HL-60 (cell line): Measurements from ENCODE around the gene BUB1.

Source experiments
- DNase-seq, 2 experiments: peaks; one replicate each; pipeline ENCODE4 v3.0.0-alpha.2; 2010 to 2020; ENCODE audit warnings: low read depth in 1 of 2, low spot score in 1 of 2
- H3K27ac ChIP-seq: fragments of 250-450 bp; sonication (Bioruptor Pico); replicated peaks from 2 replicates; pipeline ENCODE4 v1.5.1; 2020; ENCODE audit warnings: mild to moderate bottlenecking, moderate library complexity
- H3K27me3 ChIP-seq: fragments of 250-450 bp; sonication (Bioruptor Pico); 2 replicates; pipeline ENCODE4 v1.5.1; 2021; ENCODE audit warnings: mild to moderate bottlenecking, moderate library complexity; ENCODE audit not compliant: insufficient read depth, poor library complexity, severe bottlenecking
- H3K4me3 ChIP-seq: replicated peaks from 2 replicates; pipeline ENCODE4 v1.5.1; 2011; ENCODE audit warnings: mild to moderate bottlenecking, control low read depth, low read length; ENCODE audit not compliant: insufficient read depth
- GABPA ChIP-seq: IDR thresholded peaks from 2 replicates; pipeline ENCODE4 v1.6.1; 2012; ENCODE audit warnings: low read depth
- POLR2AphosphoS5 ChIP-seq: IDR thresholded peaks from 2 replicates; pipeline ENCODE4 v1.6.1; 2012; ENCODE audit warnings: low read depth
- REST ChIP-seq: IDR thresholded peaks from 2 replicates; pipeline ENCODE4 v1.6.1; 2012; ENCODE audit warnings: low read depth; ENCODE audit not compliant: insufficient replicate concordance
- SPI1 ChIP-seq: IDR thresholded peaks from 2 replicates; pipeline ENCODE4 v1.6.1; 2012; ENCODE audit warnings: low read depth, mild to moderate bottlenecking, borderline replicate concordance
- TF ChIP-seq, protein P1 (sequence below): IDR thresholded peaks from one replicate; pipeline ENCODE4 v1.5.1; 2011; ENCODE audit warnings: low read length, control low read depth, inconsistent platforms; ENCODE audit not compliant: insufficient read depth

The BUB1 gene

DNA sequence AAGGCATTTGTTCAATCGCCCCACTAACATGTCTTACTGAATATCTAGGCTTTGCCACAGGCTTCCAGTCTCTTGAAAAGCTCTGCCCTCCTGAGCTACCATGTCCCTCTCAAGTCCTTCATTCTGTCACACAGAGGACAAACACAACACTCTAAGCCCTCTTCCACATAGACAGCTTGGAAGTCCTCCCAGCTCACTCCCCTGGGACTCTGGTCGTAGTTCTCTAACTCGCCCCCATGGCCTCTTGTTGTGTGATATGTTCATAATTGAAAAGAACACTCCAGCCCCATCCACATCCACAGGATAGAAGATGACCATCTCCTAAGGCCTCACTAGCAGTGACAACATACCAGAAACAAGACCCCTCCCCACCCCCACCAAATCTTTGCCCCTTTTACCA is 37.9 kb downstream of the BUB1 start:
- no peak for DNase-seq
- no peaks in the 10 kb centered on the region for H3K27me3 ChIP-seq
- no peak overlapping the region for H3K27ac ChIP-seq
- no peak for TF ChIP-seq SPI1
- TF ChIP-seq REST, result no peak
- TF ChIP-seq POLR2AphosphoS5, result no peak
- no peak for TF ChIP-seq GABPA
- TF ChIP-seq, protein P1, sequence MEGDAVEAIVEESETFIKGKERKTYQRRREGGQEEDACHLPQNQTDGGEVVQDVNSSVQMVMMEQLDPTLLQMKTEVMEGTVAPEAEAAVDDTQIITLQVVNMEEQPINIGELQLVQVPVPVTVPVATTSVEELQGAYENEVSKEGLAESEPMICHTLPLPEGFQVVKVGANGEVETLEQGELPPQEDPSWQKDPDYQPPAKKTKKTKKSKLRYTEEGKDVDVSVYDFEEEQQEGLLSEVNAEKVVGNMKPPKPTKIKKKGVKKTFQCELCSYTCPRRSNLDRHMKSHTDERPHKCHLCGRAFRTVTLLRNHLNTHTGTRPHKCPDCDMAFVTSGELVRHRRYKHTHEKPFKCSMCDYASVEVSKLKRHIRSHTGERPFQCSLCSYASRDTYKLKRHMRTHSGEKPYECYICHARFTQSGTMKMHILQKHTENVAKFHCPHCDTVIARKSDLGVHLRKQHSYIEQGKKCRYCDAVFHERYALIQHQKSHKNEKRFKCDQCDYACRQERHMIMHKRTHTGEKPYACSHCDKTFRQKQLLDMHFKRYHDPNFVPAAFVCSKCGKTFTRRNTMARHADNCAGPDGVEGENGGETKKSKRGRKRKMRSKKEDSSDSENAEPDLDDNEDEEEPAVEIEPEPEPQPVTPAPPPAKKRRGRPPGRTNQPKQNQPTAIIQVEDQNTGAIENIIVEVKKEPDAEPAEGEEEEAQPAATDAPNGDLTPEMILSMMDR, result no peak
- no peak overlapping the region for H3K4me3 ChIP-seq

GRCh38 chr2:110638952-110639695 is 38.7 kb downstream of the BUB1 start:
- Histone ChIP-seq H3K4me3 (no peak overlapping the region), H3K27me3 (no peaks in the 10 kb centered on the region), H3K27ac (no peak overlapping the region)
- no peak for DNase-seq
- TF ChIP-seq, protein P1, result no peak
- TF ChIP-seq POLR2AphosphoS5 (no peak), REST (no peak), GABPA (no peak), SPI1 (no peak)

DNA sequence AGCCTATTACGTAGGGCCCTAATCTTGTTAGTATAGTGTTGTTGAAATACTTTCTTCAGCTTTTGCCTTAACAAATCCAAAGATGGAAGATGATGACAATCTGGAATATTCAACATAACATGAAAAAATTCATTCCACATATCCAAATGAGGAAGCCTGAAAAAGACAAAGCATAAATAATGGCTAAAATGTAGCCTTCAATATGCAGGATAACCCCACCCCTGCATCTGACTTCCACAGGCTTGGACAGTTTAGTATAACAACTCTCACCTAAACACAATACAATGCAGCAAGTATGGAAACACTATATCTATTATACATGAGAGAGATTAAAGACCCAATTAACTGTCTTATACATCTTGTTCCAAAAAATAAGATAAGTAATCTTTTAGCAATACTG is 39.9 kb downstream of the BUB1 start:
- Histone ChIP-seq H3K27me3 (no peaks in the 10 kb centered on the region), H3K27ac (no peak overlapping the region), H3K4me3 (no peak overlapping the region)
- TF ChIP-seq POLR2AphosphoS5 (no peak), REST (no peak), SPI1 (no peak), GABPA (no peak)
- TF ChIP-seq, protein P1, result no peak
- no peak for DNase-seq
